ENCODE results near the gene MOSPD2.

The MOSPD2 gene

DNA sequence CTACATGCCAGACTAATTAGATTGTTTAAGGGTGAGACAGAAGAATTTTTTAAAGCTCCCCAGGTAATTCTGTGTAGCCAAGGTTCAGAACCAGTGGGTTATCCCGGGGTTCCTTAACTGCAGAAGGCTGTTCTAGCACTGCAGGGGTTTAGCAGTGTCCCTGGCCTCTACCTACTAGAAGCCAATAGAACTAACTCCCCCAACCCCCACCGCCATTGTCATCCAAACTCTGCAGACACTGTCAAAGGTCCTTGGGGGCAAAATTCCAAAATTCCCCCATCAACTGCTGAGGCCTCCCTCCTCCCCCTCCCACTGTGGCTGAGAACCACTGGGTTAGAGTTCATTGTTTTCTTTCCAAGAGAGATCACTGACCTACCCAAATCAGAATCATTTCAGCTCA, 66.4 kb downstream of the MOSPD2 start:
- H3K4me1 ChIP-seq (ENCODE audit: control insufficient read depth, insufficient read depth, low read length), result no peaks in the 10 kb centered on the region
- H3K4me3 ChIP-seq (ENCODE audit: low read depth, low read length), result no peak overlapping the region
- H3K9me3 ChIP-seq (ENCODE audit: control insufficient read depth, insufficient read depth, low read depth, low read length), result no peaks in the 10 kb centered on the region
- no peak for TF ChIP-seq SALL2 (tag by site-specific recombination; IDR thresholded peaks at IDR 0.05; ENCODE audit: borderline replicate concordance)
- TF ChIP-seq ZNF837 (tag by site-specific recombination; IDR thresholded peaks at IDR 0.05), result no peak
- TF ChIP-seq ZNF426 (tag by site-specific recombination; IDR thresholded peaks at IDR 0.05), result no peak
- TF ChIP-seq EGR2 (tag by site-specific recombination; IDR thresholded peaks at IDR 0.05; ENCODE audit: low read depth), result no peak
- no peak for TF ChIP-seq ZNF585B (tag by site-specific recombination; IDR thresholded peaks at IDR 0.05)
- no peak for TF ChIP-seq ZNF211 (tag by site-specific recombination; IDR thresholded peaks at IDR 0.05; ENCODE audit: low read depth)
- no peak for TF ChIP-seq ZNF366 (tag by site-specific recombination; conservative IDR thresholded peaks at IDR 0.05)
- no peak for TF ChIP-seq TRIM28 (IDR thresholded peaks at IDR 0.05; ENCODE audit: borderline replicate concordance, low read length)
- TF ChIP-seq SETDB1 (IDR thresholded peaks at IDR 0.05; ENCODE audit: insufficient read length, low read length), result no peak
- no peak for TF ChIP-seq ZNF146 (tag by site-specific recombination; IDR thresholded peaks at IDR 0.05)
- no peak for TF ChIP-seq ZNF174 (tag by site-specific recombination; IDR thresholded peaks at IDR 0.05)
- TF ChIP-seq, protein P1, sequence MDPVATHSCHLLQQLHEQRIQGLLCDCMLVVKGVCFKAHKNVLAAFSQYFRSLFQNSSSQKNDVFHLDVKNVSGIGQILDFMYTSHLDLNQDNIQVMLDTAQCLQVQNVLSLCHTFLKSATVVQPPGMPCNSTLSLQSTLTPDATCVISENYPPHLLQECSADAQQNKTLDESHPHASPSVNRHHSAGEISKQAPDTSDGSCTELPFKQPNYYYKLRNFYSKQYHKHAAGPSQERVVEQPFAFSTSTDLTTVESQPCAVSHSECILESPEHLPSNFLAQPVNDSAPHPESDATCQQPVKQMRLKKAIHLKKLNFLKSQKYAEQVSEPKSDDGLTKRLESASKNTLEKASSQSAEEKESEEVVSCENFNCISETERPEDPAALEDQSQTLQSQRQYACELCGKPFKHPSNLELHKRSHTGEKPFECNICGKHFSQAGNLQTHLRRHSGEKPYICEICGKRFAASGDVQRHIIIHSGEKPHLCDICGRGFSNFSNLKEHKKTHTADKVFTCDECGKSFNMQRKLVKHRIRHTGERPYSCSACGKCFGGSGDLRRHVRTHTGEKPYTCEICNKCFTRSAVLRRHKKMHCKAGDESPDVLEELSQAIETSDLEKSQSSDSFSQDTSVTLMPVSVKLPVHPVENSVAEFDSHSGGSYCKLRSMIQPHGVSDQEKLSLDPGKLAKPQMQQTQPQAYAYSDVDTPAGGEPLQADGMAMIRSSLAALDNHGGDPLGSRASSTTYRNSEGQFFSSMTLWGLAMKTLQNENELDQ (tag by site-specific recombination; IDR thresholded peaks at IDR 0.05; ENCODE audit: low read depth), result no peak
- TF ChIP-seq, protein P2, sequence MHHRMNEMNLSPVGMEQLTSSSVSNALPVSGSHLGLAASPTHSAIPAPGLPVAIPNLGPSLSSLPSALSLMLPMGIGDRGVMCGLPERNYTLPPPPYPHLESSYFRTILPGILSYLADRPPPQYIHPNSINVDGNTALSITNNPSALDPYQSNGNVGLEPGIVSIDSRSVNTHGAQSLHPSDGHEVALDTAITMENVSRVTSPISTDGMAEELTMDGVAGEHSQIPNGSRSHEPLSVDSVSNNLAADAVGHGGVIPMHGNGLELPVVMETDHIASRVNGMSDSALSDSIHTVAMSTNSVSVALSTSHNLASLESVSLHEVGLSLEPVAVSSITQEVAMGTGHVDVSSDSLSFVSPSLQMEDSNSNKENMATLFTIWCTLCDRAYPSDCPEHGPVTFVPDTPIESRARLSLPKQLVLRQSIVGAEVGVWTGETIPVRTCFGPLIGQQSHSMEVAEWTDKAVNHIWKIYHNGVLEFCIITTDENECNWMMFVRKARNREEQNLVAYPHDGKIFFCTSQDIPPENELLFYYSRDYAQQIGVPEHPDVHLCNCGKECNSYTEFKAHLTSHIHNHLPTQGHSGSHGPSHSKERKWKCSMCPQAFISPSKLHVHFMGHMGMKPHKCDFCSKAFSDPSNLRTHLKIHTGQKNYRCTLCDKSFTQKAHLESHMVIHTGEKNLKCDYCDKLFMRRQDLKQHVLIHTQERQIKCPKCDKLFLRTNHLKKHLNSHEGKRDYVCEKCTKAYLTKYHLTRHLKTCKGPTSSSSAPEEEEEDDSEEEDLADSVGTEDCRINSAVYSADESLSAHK (tag by site-specific recombination; IDR thresholded peaks at IDR 0.05), result no peak
- no peak for TF ChIP-seq GLIS1 (tag by site-specific recombination; IDR thresholded peaks at IDR 0.05)
- TF ChIP-seq ZNF664 (tag by site-specific recombination; IDR thresholded peaks at IDR 0.05), result no peak
- no peaks in the 10 kb centered on the region for H3K36me3 ChIP-seq (ENCODE audit: control insufficient read depth in 2 of 2, insufficient read depth in 1 of 2, low read length in 2 of 2)
- ChIA-PET POLR2A (no interaction called here), CTCF (interaction anchor here (0.6 kb wide), 1 partner anchor 843 kb away, joined by 4 read pairs; no protein-coding TSS in a partner anchor)
- H3K27ac ChIP-seq (ENCODE audit: extremely low read depth, low read depth, low read length), result no peak overlapping the region

DNA sequence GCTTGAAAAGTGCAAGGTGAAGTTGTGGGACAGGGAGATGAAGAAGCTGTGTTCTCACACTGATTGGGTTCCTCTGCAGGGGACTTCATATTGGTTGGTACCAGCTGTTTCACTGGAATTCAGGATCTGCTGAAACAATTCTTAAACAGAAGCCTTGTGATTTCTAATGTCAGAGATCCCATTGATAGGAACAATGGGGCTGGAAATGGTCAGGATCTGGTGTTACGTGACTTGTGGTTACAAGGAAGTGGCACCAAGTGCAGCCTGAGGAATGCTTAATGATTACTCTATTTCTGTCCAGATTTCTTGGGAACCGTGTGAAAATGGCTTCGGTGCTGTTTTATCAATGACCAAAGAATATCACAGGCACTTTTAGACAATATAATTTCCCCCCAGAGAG, 68.1 kb downstream of the MOSPD2 start:
- Histone ChIP-seq H3K9me3 (ENCODE audit: control insufficient read depth, insufficient read depth, low read depth, low read length) (no peaks in the 10 kb centered on the region), H3K4me3 (ENCODE audit: low read depth, low read length) (no peak overlapping the region), H3K36me3 (ENCODE audit: control insufficient read depth in 2 of 2, insufficient read depth in 1 of 2, low read length in 2 of 2) (no peaks in the 10 kb centered on the region), H3K4me1 (ENCODE audit: control insufficient read depth, insufficient read depth, low read length) (no peaks in the 10 kb centered on the region), H3K27ac (ENCODE audit: extremely low read depth, low read depth, low read length) (no peak overlapping the region)
- ChIA-PET POLR2A (no interaction called here), CTCF (no interaction called here)
- TF ChIP-seq ZSCAN16 (tag by site-specific recombination; IDR thresholded peaks at IDR 0.05), result no peak
- no peak for TF ChIP-seq ZNF324 (tag by site-specific recombination; IDR thresholded peaks at IDR 0.05)
- TF ChIP-seq SP2 (tag by site-specific recombination; IDR thresholded peaks at IDR 0.05), result no peak
- TF ChIP-seq ZNF174 (tag by site-specific recombination; IDR thresholded peaks at IDR 0.05), result no peak
- TF ChIP-seq SALL2 (tag by site-specific recombination; IDR thresholded peaks at IDR 0.05; ENCODE audit: borderline replicate concordance), result no peak
- TF ChIP-seq ZNF211 (tag by site-specific recombination; IDR thresholded peaks at IDR 0.05; ENCODE audit: low read depth), result no peak
- TF ChIP-seq, protein P3, sequence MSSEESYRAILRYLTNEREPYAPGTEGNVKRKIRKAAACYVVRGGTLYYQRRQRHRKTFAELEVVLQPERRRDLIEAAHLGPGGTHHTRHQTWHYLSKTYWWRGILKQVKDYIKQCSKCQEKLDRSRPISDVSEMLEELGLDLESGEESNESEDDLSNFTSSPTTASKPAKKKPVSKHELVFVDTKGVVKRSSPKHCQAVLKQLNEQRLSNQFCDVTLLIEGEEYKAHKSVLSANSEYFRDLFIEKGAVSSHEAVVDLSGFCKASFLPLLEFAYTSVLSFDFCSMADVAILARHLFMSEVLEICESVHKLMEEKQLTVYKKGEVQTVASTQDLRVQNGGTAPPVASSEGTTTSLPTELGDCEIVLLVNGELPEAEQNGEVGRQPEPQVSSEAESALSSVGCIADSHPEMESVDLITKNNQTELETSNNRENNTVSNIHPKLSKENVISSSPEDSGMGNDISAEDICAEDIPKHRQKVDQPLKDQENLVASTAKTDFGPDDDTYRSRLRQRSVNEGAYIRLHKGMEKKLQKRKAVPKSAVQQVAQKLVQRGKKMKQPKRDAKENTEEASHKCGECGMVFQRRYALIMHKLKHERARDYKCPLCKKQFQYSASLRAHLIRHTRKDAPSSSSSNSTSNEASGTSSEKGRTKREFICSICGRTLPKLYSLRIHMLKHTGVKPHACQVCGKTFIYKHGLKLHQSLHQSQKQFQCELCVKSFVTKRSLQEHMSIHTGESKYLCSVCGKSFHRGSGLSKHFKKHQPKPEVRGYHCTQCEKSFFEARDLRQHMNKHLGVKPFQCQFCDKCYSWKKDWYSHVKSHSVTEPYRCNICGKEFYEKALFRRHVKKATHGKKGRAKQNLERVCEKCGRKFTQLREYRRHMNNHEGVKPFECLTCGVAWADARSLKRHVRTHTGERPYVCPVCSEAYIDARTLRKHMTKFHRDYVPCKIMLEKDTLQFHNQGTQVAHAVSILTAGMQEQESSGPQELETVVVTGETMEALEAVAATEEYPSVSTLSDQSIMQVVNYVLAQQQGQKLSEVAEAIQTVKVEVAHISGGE (tag by site-specific recombination; conservative IDR thresholded peaks at IDR 0.05; ENCODE audit: low read depth), result no peak
- no peak for TF ChIP-seq ZFP3 (tag by site-specific recombination; IDR thresholded peaks at IDR 0.05; ENCODE audit: low read depth)
- TF ChIP-seq, protein P4, sequence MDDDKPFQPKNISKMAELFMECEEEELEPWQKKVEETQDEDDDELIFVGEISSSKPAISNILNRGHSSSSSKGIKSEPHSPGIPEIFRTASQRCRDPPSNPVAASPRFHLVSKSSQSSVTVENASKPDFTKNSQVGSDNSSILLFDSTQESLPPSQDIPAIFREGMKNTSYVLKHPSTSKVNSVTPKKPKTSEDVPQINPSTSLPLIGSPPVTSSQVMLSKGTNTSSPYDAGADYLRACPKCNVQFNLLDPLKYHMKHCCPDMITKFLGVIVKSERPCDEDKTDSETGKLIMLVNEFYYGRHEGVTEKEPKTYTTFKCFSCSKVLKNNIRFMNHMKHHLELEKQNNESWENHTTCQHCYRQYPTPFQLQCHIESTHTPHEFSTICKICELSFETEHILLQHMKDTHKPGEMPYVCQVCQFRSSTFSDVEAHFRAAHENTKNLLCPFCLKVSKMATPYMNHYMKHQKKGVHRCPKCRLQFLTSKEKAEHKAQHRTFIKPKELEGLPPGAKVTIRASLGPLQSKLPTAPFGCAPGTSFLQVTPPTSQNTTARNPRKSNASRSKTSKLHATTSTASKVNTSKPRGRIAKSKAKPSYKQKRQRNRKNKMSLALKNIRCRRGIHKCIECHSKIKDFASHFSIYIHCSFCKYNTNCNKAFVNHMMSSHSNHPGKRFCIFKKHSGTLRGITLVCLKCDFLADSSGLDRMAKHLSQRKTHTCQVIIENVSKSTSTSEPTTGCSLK (tag by site-specific recombination; IDR thresholded peaks at IDR 0.05), result no peak
- no peak for TF ChIP-seq ZNF404 (tag by site-specific recombination; IDR thresholded peaks at IDR 0.05)
- TF ChIP-seq ZNF670 (tag by site-specific recombination; IDR thresholded peaks at IDR 0.05; ENCODE audit: low read depth), result no peak
- no peak for TF ChIP-seq ZNF48 (tag by site-specific recombination; IDR thresholded peaks at IDR 0.05)
- no peak for TF ChIP-seq ZNF350 (tag by site-specific recombination; IDR thresholded peaks at IDR 0.05)
- no peak for TF ChIP-seq MZF1 (tag by site-specific recombination; IDR thresholded peaks at IDR 0.05; ENCODE audit: borderline replicate concordance)

All from HEK293 (cell line).